ENCODE results near the gene HUWE1.

- TF ChIP-seq, protein P1, sequence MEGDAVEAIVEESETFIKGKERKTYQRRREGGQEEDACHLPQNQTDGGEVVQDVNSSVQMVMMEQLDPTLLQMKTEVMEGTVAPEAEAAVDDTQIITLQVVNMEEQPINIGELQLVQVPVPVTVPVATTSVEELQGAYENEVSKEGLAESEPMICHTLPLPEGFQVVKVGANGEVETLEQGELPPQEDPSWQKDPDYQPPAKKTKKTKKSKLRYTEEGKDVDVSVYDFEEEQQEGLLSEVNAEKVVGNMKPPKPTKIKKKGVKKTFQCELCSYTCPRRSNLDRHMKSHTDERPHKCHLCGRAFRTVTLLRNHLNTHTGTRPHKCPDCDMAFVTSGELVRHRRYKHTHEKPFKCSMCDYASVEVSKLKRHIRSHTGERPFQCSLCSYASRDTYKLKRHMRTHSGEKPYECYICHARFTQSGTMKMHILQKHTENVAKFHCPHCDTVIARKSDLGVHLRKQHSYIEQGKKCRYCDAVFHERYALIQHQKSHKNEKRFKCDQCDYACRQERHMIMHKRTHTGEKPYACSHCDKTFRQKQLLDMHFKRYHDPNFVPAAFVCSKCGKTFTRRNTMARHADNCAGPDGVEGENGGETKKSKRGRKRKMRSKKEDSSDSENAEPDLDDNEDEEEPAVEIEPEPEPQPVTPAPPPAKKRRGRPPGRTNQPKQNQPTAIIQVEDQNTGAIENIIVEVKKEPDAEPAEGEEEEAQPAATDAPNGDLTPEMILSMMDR (IDR thresholded peaks at IDR 0.05): no peak
- TF ChIP-seq EZH2 (IDR thresholded peaks at IDR 0.05; ENCODE audit: borderline replicate concordance, insufficient read depth, low read depth, low read length, poor library complexity, severe bottlenecking): no peak
Measured at GRCh38 chrX:53688300-53688699, 1.8 kb upstream of the HUWE1 start.
